NCI-H1105 (cell line): ENCODE data around the gene PHAF1.

Source experiments
- DNase-seq: peaks from one replicate; lab custom pipeline; 2025; lab: John Stamatoyannopoulos, UW

Gene PHAF1

DNA sequence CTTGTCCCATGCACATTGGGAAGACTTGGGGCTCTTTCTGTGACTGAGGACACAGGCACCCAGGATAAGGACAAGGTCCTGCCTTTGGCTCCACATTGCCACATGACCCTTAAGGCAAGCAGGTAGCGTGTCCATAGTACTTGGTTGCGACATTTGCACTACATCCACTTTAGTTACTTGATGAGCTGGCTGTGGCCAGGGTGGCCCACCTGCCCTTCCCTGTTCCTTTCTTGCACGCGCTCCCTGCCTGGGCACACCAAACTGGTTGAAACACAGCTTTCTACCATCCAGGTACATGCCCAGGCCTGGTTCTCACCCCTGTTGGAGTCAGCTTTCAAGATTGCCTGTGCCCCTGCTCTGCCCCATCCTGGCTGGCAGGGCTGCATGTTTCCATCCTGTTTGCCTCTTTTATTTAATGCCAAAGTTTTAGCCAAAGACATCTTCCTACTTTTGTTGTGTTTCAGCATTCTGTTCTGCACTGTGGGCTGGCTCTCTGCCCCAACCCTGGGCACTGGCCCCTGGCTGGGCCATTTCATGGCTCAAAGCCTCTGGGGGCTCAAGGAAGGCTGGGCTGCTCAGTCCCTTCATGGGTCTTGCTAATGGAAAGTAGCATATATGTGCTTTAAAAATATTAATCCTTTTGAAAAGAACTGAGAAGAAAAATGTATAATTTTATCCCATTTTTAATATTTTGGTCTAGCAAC lies 37.8 kb downstream of the PHAF1 start:
- DNase-seq, result no peak

DNA sequence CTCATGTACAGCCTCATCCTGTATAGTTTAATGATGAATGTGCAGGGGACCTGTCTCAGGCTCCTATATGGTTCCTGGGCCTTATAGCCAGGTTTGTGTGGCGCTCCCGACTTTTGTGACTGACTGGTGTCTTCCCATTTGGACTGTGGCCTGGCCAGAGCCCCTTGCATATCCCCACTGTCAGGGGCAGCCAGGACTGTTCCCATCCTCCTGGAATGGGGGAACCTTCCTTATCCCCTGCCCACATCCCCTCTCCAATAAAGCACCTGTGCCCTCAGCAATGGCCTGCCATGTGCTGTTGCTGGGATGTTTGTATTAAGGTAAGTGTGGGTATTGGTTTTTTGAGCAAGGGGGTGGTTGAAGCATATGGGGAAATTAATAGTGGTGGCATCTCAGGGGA lies 38.5 kb downstream of the PHAF1 start:
- no peak for DNase-seq

DNA sequence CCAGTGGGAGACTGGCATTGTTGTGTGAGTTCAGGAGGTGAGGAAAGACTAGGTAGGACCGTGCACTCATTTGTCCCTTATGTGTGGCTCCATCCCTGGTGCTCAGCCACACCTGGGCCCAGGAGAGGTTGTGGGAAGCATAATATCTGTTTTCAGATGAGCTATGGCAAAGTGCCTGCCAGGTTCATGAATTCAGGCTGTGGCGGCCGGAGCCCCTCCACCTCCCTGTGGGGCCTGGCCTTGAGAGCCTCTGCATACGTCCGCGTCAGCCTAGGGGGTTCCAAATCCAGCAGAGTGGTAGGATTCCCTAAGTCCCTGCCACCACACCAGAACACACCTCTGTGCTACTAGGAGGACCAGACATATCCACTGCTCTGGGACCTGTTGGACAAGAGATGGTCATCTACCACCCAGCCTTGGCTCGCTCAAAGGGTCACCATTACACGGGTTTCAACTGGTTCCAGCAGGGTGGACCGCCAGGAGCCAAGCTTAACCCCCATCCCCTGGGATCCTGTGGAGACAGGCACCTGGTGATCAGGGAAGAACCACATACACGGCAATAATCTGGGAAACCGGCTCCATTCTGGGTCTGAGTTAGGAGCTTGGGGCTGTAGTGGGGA lies 39.0 kb downstream of the PHAF1 start:
- DNase-seq, result no peak

- DNase-seq, result no peak
Measured at GRCh38 chr16:67149276-67150046, 39.7 kb downstream of the PHAF1 start.

DNA sequence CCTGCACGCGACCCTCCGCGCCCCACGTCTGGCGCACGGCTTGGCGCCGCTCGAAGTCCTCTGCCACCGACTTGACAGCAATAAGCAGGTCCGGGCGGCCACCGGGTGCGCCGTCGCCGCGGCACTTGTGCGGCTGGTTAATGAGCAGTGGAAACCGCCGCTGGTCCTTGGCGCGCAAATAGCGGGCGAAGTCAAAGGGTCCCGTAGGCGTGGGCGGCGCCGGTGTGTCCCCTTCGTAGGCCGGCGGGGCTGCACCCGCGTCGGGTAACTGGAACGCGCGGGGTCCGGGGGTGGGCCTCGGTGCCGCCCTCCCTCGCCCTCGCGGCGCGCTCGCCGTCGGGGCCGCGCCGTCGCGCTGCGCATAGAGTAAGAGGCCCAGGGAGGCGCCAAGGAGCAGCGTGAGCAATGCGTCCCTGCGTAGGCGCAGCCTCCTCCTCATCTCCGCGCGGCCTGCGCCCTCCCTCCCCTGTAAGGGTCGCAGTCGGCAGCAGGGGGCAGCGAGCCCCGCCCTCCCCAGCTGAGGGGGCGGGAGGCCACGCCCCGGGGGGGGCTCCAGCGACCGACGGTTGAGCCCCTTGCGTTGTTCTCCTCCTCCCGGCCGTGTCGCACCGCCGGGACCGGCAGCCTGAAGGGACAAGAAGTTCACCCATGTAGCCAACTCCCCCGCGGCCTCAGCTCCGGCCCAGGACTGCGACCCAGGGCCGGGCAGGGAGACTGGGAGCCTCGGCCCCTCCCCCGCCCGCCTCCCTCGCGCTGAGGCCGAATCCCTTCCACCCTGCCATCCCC lies 40.5 kb downstream of the PHAF1 start:
- peak; percentile 5 for DNase-seq

DNA sequence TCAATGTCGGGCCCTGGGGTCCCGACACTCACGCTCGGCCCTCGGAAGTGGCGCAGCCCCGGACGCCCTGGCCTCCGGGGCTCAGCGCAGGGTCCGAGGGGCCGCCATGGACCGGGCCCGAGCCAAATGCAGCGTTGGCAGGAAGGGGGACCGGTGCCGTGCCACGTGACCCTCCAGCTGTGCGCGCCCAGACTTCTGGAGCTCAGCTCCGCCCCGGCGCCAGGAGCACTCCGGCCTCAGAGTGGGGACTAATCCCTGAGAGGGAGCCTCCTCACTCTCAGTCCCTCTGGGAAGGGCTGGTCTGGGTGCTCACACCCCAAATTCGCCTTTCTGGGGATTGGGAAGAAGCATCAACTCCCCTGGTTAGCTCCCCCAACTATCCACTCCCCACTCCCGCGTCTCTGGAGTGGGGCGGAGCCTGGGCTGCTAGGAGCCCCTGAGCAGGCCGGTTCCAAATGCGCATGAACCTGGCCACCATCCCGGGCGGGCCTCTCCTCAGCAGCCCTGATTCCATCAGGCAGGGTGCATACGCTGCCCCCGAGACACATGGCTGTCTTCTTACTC lies 41.2 kb downstream of the PHAF1 start, which contains the start of gene B3GNT9:
B3GNT9 (minus strand) TSS at position 166 of the 564 bp plus-strand sequence. CDS start 513 bp downstream, outside the sequence.
- peak; percentile 56 for DNase-seq

GRCh38 chr16:67151431-67152097 lies 41.8 kb downstream of the PHAF1 start:
- no peak for DNase-seq

- DNase-seq, result no peak
Measured at GRCh38 chr16:67154578-67155294, 45.0 kb downstream of the PHAF1 start.

DNA sequence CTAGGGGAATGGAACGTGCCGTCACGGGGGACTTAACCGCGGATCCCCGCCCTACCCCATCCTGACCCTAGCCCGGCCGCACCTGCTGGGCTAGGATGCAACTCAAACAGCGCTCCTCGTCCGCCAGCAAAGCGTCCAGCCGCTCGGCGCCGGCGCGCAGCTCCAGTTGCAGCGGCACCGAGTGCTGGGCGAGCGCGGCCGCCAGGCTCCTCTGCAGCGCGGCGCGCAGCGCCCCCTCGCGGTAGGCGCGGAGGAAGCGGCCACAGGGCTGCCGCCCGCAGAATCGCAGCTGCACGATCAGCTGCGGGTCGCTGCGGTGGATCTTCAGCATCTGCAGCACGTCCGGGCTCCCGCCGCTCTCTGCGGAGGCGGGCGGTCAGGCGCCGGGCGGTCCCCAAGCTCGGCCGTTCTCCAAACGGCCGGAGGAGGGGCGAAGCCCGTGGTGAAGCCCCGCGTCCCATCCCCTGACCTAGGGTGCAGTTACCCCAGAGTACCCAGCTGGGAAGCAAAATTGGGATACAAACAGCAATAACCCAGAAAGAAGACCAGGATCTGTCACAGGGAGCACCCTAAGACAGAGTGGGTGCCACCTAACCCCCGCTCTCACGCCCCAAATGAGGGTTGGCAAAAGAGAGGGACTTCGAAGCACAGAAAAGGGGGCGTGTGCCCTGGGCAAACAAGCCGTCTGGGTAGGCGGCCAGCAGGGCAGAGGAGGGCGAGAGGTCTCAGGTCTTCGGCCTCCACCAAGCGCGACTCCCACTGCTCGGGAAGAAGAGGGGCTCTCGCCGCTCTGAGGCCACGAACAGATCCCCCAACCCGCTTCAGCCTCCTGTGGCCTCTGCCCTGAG lies 45.8 kb downstream of the PHAF1 start:
- peak; percentile 38 for DNase-seq

GRCh38 chr16:67156143-67156844 lies 46.6 kb downstream of the PHAF1 start:
- no peak for DNase-seq

DNA sequence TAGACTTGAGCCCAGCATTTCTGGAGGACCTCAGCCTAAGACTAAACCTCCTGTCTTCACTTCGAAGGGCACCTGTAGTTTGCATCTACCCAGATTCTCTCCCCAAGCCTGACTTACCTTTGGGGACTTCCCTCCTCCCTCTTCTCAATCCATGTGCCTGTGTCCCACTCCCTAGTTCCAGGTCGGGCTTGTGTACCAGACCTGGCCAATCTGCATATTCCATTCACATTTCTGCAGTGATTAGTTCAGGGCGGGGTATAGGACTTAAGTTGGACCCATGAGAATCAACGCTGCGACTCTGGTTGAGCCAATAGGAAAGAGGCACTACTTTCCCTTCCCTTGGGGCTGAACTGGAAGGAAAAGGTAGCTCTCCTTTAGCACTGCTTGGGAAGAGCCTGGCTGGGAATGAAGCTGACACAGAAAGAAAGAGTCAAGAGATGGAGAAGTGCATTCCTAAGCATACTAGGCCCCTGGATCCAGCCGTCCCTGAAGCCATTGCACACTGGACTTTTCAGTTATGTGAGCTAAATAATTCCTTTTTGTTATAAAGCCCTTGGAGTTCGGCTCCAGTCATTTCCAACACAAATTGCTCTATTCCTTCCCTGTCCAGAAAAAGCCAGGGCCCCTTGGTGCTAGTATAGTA lies 47.5 kb downstream of the PHAF1 start:
- DNase-seq, result no peak

DNA sequence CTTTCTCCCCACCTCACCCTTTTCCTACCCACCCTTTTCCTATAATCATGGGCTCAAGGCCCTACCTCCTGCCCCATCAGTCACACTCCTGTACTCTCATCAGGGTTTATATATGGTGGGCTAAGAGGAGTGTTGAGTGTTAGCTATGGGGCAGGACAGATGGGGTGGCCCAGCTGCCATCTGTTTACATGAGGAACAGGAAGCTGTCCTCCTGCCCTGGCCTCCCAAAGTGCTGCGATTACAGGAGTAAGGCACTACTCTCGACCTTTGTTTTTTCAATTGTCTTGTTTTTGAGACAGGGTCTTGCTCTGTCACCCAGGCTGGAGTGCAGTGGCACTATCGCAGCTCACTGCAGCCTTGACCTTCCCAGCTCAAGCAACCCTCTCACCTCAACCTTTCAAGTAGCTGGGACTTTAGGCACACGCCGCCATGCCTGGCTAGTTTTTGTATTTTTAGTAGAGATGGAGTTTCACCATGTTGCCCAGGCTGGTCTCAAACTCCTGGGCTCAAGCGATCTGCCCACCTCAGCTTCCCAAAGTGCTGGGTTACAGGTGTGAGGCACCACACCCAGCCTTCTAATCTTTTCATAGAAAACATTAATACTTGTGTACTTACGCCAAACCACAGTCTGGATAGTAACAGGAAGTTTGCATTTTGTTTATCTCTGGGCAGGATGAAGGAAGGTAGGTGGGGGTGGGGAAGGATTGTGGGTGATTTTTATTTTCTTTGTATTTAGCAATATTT lies 48.3 kb downstream of the PHAF1 start:
- no peak for DNase-seq

DNA sequence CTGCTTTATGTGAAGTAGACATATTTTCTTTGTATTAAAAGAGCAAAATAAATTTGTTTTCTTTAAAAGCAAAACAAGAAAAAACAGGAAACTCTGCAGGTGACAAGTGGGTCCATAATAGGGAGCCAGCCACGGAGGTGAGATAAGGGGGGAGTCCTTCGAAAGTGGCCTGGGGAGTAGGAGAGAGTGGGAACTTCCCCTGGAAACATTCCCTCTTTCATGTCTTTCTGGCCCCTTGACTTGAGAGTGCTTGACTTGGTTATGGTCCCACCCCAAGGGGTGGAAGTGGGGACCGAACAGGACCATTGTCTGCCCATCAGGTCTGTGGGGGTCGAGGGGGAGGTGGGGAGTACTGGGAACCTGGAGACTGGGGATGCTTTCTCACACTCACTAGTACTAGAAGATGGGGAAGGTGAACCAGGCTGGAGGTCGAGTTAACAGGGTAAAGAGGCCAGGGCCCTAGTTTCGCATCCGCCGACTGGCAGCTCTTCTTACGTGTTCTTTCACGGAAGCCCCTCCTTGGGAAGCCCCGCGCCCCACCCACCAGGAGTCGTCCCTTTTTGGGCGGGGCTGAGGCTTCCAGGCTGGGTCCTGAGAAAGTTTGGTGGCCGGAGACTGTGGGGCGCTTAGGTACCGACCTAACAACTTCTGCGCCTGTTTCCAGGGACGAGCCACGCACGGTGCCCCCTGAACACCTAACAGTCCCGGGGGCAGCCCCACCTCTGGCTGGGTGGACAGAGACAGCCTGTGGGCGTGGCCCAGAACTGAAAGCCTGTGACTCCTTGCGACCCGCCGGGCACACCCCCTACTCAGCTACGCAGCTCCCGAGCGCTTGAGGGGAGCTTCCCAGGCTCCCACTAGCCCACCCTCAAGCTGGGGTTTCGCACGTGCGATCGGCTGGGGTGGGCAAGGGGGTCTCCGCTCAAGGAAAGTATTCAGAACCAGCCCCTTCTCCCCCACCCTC lies 49.2 kb downstream of the PHAF1 start:
- no peak for DNase-seq

- DNase-seq, result no peak
Measured at GRCh38 chr16:67161595-67162058, 51.9 kb downstream of the PHAF1 start.

DNA sequence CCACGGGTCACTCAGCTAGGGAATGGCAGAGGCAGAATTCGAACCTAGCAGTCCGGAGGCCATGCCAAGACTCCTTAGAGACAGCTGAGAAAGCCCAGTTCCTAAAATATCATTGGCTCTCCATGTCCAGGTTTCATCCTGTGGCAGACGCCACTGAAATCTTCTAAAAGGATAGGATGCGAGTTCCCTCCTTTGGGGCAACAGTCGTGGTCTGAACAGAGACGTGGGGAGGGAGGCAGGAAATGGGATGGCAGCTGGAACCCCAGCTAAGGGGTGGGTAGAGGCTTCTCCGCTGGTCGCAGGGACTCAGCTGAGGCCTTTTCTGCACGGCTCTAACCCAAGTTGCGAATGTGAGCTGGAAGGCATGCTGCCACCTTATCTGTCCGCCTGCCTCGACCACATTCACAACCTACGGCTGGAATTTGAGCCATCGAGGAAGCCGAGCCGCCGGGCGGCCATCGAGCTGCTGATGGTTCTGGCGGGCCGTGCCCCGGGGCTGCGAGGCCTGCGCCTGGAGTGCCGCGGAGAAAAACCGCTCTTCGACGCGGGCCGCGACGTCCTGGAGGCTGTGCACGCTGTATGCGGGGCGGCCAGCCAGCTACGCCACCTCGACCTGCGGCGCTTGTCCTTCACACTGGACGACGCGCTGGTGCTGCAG lies 52.9 kb downstream of the PHAF1 start:
- DNase-seq, result no peak
